CD4-positive, CD25-positive, alpha-beta regulatory T cell (primary cell): Measurements from ENCODE around the gene SART1. TPM values are rescaled to one million over a fixed set of nuclear protein-coding genes. Genes with fewer than 3 reads are reported as not detected.
"Not testable (repeated sequence)": the region's sequence is repeated elsewhere in the genome, so short reads cannot be mapped to it uniquely, and the experiment has no call there.

ENCODE experiments used
- ATAC-seq, 2 donors: fragments of 150-1000 bp; cut with Tn5 transposase; one replicate each; pipeline ENCODE4 v1.10.0; 2021; ENCODE audit warnings: low read depth in 2 of 2, moderate number of reproducible peaks in 2 of 2, moderate library complexity in 1 of 2
- DNase-seq, 3 donors: peaks; one replicate each; pipeline versions ENCODE4 v3.0.0 to v3.0.0-alpha.2; 2012 to 2022; ENCODE audit warnings: mixed read lengths in 1 of 3
- H3K27ac ChIP-seq: one replicate; pipeline ENCODE4 v1.7.0; 2013; ENCODE audit warnings: mild to moderate bottlenecking, low read length; ENCODE audit not compliant: insufficient read depth, poor library complexity, severe bottlenecking
- H3K27me3 ChIP-seq: one replicate; pipeline ENCODE4 v1.7.0; 2013; ENCODE audit warnings: low read length; ENCODE audit not compliant: control insufficient read depth, insufficient read depth
- H3K36me3 ChIP-seq: one replicate; pipeline ENCODE4 v1.7.0; 2013; ENCODE audit warnings: mild to moderate bottlenecking, low read length, moderate library complexity; ENCODE audit not compliant: control insufficient read depth, insufficient read depth
- H3K4me1 ChIP-seq: 2 replicates; pipeline ENCODE4 v1.7.0; 2013; ENCODE audit warnings: mild to moderate bottlenecking, low read length; ENCODE audit not compliant: insufficient read depth, control insufficient read depth, poor library complexity, severe bottlenecking
- H3K4me3 ChIP-seq: one replicate; pipeline ENCODE4 v1.7.0; 2013; ENCODE audit warnings: low read depth, mild to moderate bottlenecking, low read length, moderate library complexity
- H3K9me3 ChIP-seq, 2 experiments: 1 replicate in 1 of 2; 2 replicates in 1 of 2; pipeline ENCODE4 v1.7.0; 2013; ENCODE audit warnings: low read length in 2 of 2, mild to moderate bottlenecking in 1 of 2, moderate library complexity in 1 of 2; ENCODE audit not compliant: control insufficient read depth in 2 of 2
- H3K27ac Mint-ChIP-seq, 3 donors: one replicate each; pipeline ENCODE4 v1.8.0; 2020 to 2022; ENCODE audit warnings: mild to moderate bottlenecking in 3 of 3, mixed read lengths in 3 of 3, moderate library complexity in 2 of 3
- H3K27me3 Mint-ChIP-seq: one replicate; pipeline ENCODE4 v1.8.0; 2022; ENCODE audit warnings: mild to moderate bottlenecking, mixed read lengths
- H3K36me3 Mint-ChIP-seq: one replicate; pipeline ENCODE4 v1.8.0; 2020; ENCODE audit warnings: mixed read lengths
- H3K4me1 Mint-ChIP-seq, 4 donors: one replicate each; pipeline ENCODE4 v1.8.0; 2020 to 2022; ENCODE audit warnings: mixed read lengths in 4 of 4, mild to moderate bottlenecking in 1 of 4
- H3K4me3 Mint-ChIP-seq, 4 donors: one replicate each; pipeline ENCODE4 v1.8.0; 2020 to 2022; ENCODE audit warnings: mild to moderate bottlenecking in 4 of 4, mixed read lengths in 4 of 4, moderate library complexity in 3 of 4
- H3K9me3 Mint-ChIP-seq, 7 donors: one replicate each; pipeline ENCODE4 v1.8.0; 2020 to 2022; ENCODE audit warnings: mixed read lengths in 7 of 7, mild to moderate bottlenecking in 3 of 7, moderate library complexity in 2 of 7
- polyA plus RNA-seq, 4 donors: library from polyadenylated mRNA; unstranded; fragments of 300-500 nt; fragmentation: Illumina TruSeq; gene quantifications; one replicate each; pipeline ENCODE4 v1.2.3, GENCODE V29; 2021
- total RNA-seq: library from RNA; stranded (reverse); gene quantifications from one replicate; pipeline ENCODE4 v1.2.3, GENCODE V29; 2022

SART1 gene
- total and polyA plus RNA-seq, 5 donors from 2014 or later = 15.8 to 94.0 (median 21.6) TPM

- peaks cover 0 to 25% (median 10%) of the 10 kb centered on the region in 4 donors for H3K4me1 Mint-ChIP-seq
- H3K9me3 ChIP-seq = no peaks in the 10 kb centered on the region
- H3K27ac Mint-ChIP-seq = no peak overlapping the region
- DNase-seq = no peak
- no peak overlapping the region for H3K4me3 ChIP-seq
- H3K4me1 ChIP-seq = peaks cover 15% of the 10 kb centered on the region
- H3K27me3 Mint-ChIP-seq = peaks cover 29% of the 10 kb centered on the region
- H3K36me3 Mint-ChIP-seq = peaks cover 9% of the 10 kb centered on the region
- H3K27me3 ChIP-seq = peaks cover 1% of the 10 kb centered on the region
- H3K4me3 Mint-ChIP-seq = peak overlapping the region in 2 of 4 donors; percentile 10 to 58
- H3K27ac ChIP-seq = no peak overlapping the region
- peaks cover 9% of the 10 kb centered on the region for H3K36me3 ChIP-seq
- ATAC-seq = no peak
- peaks cover 0 to 2% (median 0%) of the 10 kb centered on the region in 7 donors for H3K9me3 Mint-ChIP-seq
Measured at GRCh38 chr11:66006134-66006890, 44.8 kb downstream of the SART1 start.

- Mint-ChIP-seq H3K9me3 (peaks cover 0 to 2% (median 0%) of the 10 kb centered on the region in 7 donors), H3K4me3 (no peak overlapping the region)
Measured at GRCh38 chr11:66006891-66007176, 45.3 kb downstream of the SART1 start.

GRCh38 chr11:66007201-66007634 lies 45.7 kb downstream of the SART1 start:
- H3K27ac Mint-ChIP-seq = no peak overlapping the region
- H3K4me3 Mint-ChIP-seq = no peak overlapping the region
- H3K36me3 ChIP-seq = peaks cover 9% of the 10 kb centered on the region
- peaks cover 0 to 2% (median 0%) of the 10 kb centered on the region in 7 donors for H3K9me3 Mint-ChIP-seq
- H3K4me1 Mint-ChIP-seq = peaks cover 0 to 17% (median 5%) of the 10 kb centered on the region in 4 donors
- H3K9me3 ChIP-seq = no peaks in the 10 kb centered on the region
- DNase-seq = no peak
- H3K27me3 ChIP-seq = peaks cover 4% of the 10 kb centered on the region
- H3K36me3 Mint-ChIP-seq = peaks cover 2% of the 10 kb centered on the region
- ATAC-seq = no peak
- H3K27ac ChIP-seq = no peak overlapping the region
- peaks cover 17% of the 10 kb centered on the region for H3K4me1 ChIP-seq
- peaks cover 26% of the 10 kb centered on the region for H3K27me3 Mint-ChIP-seq
- H3K4me3 ChIP-seq = no peak overlapping the region

More at GRCh38 chr11:66006891-66007176, 45.3 kb downstream of the SART1 start:
- Mint-ChIP-seq H3K4me1 (peaks cover 0 to 20% (median 7%) of the 10 kb centered on the region in 4 donors), H3K27ac (no peak overlapping the region), H3K36me3 (peaks cover 6% of the 10 kb centered on the region), H3K27me3 (peaks cover 27% of the 10 kb centered on the region)
- no peak for ATAC-seq
- H3K27ac ChIP-seq = no peak overlapping the region
- H3K4me1 ChIP-seq = peaks cover 13% of the 10 kb centered on the region
- DNase-seq = no peak
- H3K4me3 ChIP-seq = no peak overlapping the region
- H3K27me3 ChIP-seq = peaks cover 4% of the 10 kb centered on the region
- no peaks in the 10 kb centered on the region for H3K9me3 ChIP-seq
- peaks cover 9% of the 10 kb centered on the region for H3K36me3 ChIP-seq

- no peak overlapping the region for H3K4me3 Mint-ChIP-seq
- Histone ChIP-seq H3K4me3 (no peak overlapping the region), H3K9me3 (no peaks in the 10 kb centered on the region), H3K27ac (no peak overlapping the region), H3K4me1 (peaks cover 13% of the 10 kb centered on the region), H3K27me3 (peaks cover 8% of the 10 kb centered on the region), H3K36me3 (peaks cover 9% of the 10 kb centered on the region)
- peaks cover 0 to 10% (median 1%) of the 10 kb centered on the region in 4 donors for H3K4me1 Mint-ChIP-seq
- H3K36me3 Mint-ChIP-seq = no peaks in the 10 kb centered on the region
- H3K27me3 Mint-ChIP-seq = peaks cover 29% of the 10 kb centered on the region
- peaks cover 0 to 2% (median 0%) of the 10 kb centered on the region in 7 donors for H3K9me3 Mint-ChIP-seq
- H3K27ac Mint-ChIP-seq = no peak overlapping the region
- DNase-seq (no peak), ATAC-seq (no peak)
Measured at GRCh38 chr11:66008095-66008467, 46.5 kb downstream of the SART1 start.

- peak overlapping the region in 1 of 3 donors; percentile 63 for H3K27ac Mint-ChIP-seq
- H3K27me3 Mint-ChIP-seq = peaks cover 32% of the 10 kb centered on the region
- ATAC-seq = no peak
Measured at GRCh38 chr11:66008468-66009101, 47.1 kb downstream of the SART1 start.

GRCh38 chr11:66010036-66010435 lies 48.5 kb downstream of the SART1 start:
- H3K27ac ChIP-seq, H3K9me3 Mint-ChIP-seq, H3K4me3 ChIP-seq, ATAC-seq, DNase-seq, H3K9me3 ChIP-seq, H3K36me3 ChIP-seq, H3K4me1 ChIP-seq, H3K27ac Mint-ChIP-seq, H3K4me1 Mint-ChIP-seq, H3K27me3 ChIP-seq, H3K36me3 Mint-ChIP-seq: not testable (repeated sequence)
- H3K27me3 Mint-ChIP-seq = peaks cover 32% of the 10 kb centered on the region
- peak overlapping the region in 2 of 4 donors; percentile 48 to 59 for H3K4me3 Mint-ChIP-seq

More at GRCh38 chr11:66008468-66009101, 47.1 kb downstream of the SART1 start:
- H3K9me3 Mint-ChIP-seq = peaks cover 0 to 2% (median 0%) of the 10 kb centered on the region in 7 donors
- no peak overlapping the region for H3K27ac ChIP-seq
- H3K36me3 Mint-ChIP-seq = no peaks in the 10 kb centered on the region
- no peak overlapping the region for H3K4me3 ChIP-seq
- no peak overlapping the region for H3K4me3 Mint-ChIP-seq
- H3K4me1 ChIP-seq = peaks cover 8% of the 10 kb centered on the region
- no peaks in the 10 kb centered on the region for H3K9me3 ChIP-seq
- H3K36me3 ChIP-seq = peaks cover 9% of the 10 kb centered on the region
- peaks cover 0 to 5% (median 0%) of the 10 kb centered on the region in 4 donors for H3K4me1 Mint-ChIP-seq
- H3K27me3 ChIP-seq = peaks cover 8% of the 10 kb centered on the region
- no peak for DNase-seq

DNA sequence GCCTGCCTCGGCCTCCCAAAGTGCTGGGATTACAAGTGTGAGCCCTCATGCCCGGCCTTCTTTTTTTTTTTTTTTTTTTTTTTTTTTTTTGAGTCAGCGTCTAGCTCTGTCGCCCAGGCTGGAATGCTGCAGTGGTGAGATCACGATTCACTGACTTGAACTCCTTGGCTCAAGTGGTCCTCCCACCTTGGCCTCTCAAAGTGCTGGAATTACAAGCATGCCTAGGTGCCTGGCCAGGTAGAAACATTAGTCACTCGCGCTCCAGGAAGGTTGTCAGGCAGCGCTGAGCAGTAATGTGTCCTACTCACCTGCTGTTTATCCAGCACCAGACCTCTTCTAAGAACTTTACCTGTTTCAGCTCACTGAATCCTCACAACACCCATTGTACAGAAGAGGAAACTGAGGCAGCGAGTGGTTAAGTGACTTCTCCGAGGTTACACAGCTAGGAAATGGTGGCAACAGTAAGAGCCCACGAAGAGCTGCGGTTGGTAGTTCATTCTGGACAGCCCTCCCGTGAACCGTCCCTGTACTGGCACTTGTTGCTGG lies 49.8 kb downstream of the SART1 start:
- H3K27me3 Mint-ChIP-seq = peaks cover 32% of the 10 kb centered on the region
- H3K4me3 Mint-ChIP-seq = no peak overlapping the region
- H3K9me3 ChIP-seq = no peaks in the 10 kb centered on the region
- H3K4me1 Mint-ChIP-seq = no peaks in the 10 kb centered on the region
- ATAC-seq (no peak), DNase-seq (no peak)
- H3K4me1 ChIP-seq = peaks cover 8% of the 10 kb centered on the region
- no peak overlapping the region for H3K27ac ChIP-seq
- no peaks in the 10 kb centered on the region for H3K36me3 ChIP-seq
- H3K27me3 ChIP-seq = peaks cover 8% of the 10 kb centered on the region
- no peaks in the 10 kb centered on the region for H3K36me3 Mint-ChIP-seq
- H3K9me3 Mint-ChIP-seq = peaks cover 0 to 2% (median 0%) of the 10 kb centered on the region in 7 donors
- no peak overlapping the region for H3K27ac Mint-ChIP-seq
- no peak overlapping the region for H3K4me3 ChIP-seq
